GM12878 (cell line): ENCODE results near the gene SHOC2. TPM values are rescaled to one million over a fixed set of nuclear protein-coding genes. Genes with fewer than 3 reads are reported as not detected.
A peak's percentile ranks its signal among the peaks of the same experiment; 100 is the strongest.

ENCODE experiments used
- ATF3 ChIP-seq: IDR thresholded peaks from 2 replicates; pipeline ENCODE4 v1.6.1; 2011; ENCODE audit warnings: low read depth, mild to moderate bottlenecking, low read length, moderate library complexity, borderline replicate concordance; ENCODE audit errors: extremely low read depth
- ATF7 ChIP-seq: fragments of 450-650 bp; IDR thresholded peaks from 2 replicates; pipeline ENCODE4 v1.6.1; 2016; ENCODE audit warnings: low read depth, mild to moderate bottlenecking
- BMI1 ChIP-seq: fragments of 450-650 bp; IDR thresholded peaks from 2 replicates; pipeline ENCODE4 v1.6.1; 2016; ENCODE audit warnings: mild to moderate bottlenecking, moderate library complexity, borderline replicate concordance
- EZH2 ChIP-seq: IDR thresholded peaks from 2 replicates; pipeline ENCODE4 v1.6.1; 2012; ENCODE audit warnings: low read depth, mild to moderate bottlenecking, control low read depth, inconsistent platforms, low read length, borderline replicate concordance; ENCODE audit not compliant: control insufficient read depth
- FOS ChIP-seq: IDR thresholded peaks from 3 replicates; pipeline ENCODE4 v1.6.1; 2011; ENCODE audit warnings: borderline replicate concordance; ENCODE audit not compliant: insufficient read length; ENCODE audit errors: extremely low read depth
- HSF1 ChIP-seq: fragments of 150-350 bp; IDR thresholded peaks from 2 replicates; pipeline ENCODE4 v1.6.1; 2014; ENCODE audit warnings: mild to moderate bottlenecking, low read depth, low read length
- IRF5 ChIP-seq: fragments of 450-650 bp; IDR thresholded peaks from 2 replicates; pipeline ENCODE4 v1.6.1; 2017; ENCODE audit warnings: borderline replicate concordance
- KDM1A ChIP-seq: fragments of 200-600 bp; sonication (generic); IDR thresholded peaks from 2 replicates; pipeline ENCODE4 v1.6.1; 2016; ENCODE audit warnings: borderline replicate concordance
- MYB ChIP-seq: fragments of 150-350 bp; IDR thresholded peaks from 2 replicates; pipeline ENCODE4 v1.6.1; 2014; ENCODE audit warnings: mild to moderate bottlenecking, low read depth, low read length, borderline replicate concordance
- NR2C2 ChIP-seq: IDR thresholded peaks from 2 replicates; pipeline ENCODE4 v1.6.1; 2011; ENCODE audit warnings: borderline replicate concordance, low read depth; ENCODE audit not compliant: control insufficient read depth, insufficient read length
- RELB ChIP-seq: fragments of 450-650 bp; IDR thresholded peaks from 2 replicates; pipeline ENCODE4 v1.6.1; 2017; ENCODE audit warnings: low read depth, mild to moderate bottlenecking, moderate library complexity
- SIX5 ChIP-seq: IDR thresholded peaks from 2 replicates; pipeline ENCODE4 v1.6.1; 2011; ENCODE audit warnings: mild to moderate bottlenecking, low read depth, low read length, moderate library complexity; ENCODE audit not compliant: severe bottlenecking
- YBX1 ChIP-seq: fragments of 450-650 bp; IDR thresholded peaks from 2 replicates; pipeline ENCODE4 v1.6.1; 2016; ENCODE audit warnings: antibody characterized with exemption
- ZBED1 ChIP-seq: IDR thresholded peaks from 2 replicates; pipeline ENCODE4 v1.6.1; 2016; ENCODE audit warnings: borderline replicate concordance
- ZNF274 ChIP-seq: IDR thresholded peaks from one replicate; pipeline ENCODE4 v1.8.0; 2011; ENCODE audit not compliant: insufficient read length, insufficient read depth
- polyA plus RNA-seq, 11 experiments: library from polyadenylated mRNA; depleted of rRNA in 4 of 11; unstranded in 6 of 11; stranded (reverse) in 5 of 11; fragments of >200 nt; fragmentation: Nextera tagmentation in 4 of 11; fragmentation: Illumina TruSeq in 1 of 11; extraction: Ambion mirVana in 4 of 11; extraction: Trizol in 1 of 11; gene quantifications; 1 replicate in 1 of 11; 2 replicates in 10 of 11; pipeline versions ENCODE4 v1.2.1 to v1.2.3, GENCODE V29; 2011 to 2016; ENCODE audit warnings: inconsistent platforms in 2 of 11, missing spikeins in 2 of 11, low read depth in 1 of 11
- total RNA-seq, 4 experiments: library from RNA; depleted of rRNA in 3 of 4; stranded (reverse); fragments of >200 nt in 3 of 4; fragmentation: Illumina TruSeq in 1 of 4; extraction: Trizol in 1 of 4; gene quantifications; 2 replicates each; pipeline versions ENCODE4 v1.2.1 to v1.2.3, GENCODE V29; 2013 to 2021
- TF ChIP-seq, protein P1 (sequence below): fragments of 450-650 bp; formaldehyde crosslinking; IDR thresholded peaks from 2 replicates; pipeline ENCODE4 v1.4.0; 2020; ENCODE audit warnings: mild to moderate bottlenecking, moderate library complexity
- TF ChIP-seq, protein P2 (sequence below): fragments of 450-650 bp; IDR thresholded peaks from 2 replicates; pipeline ENCODE4 v1.6.1; 2018; ENCODE audit warnings: borderline replicate concordance, mild to moderate bottlenecking; ENCODE audit not compliant: partially characterized antibody

Gene SHOC2
- total and polyA plus RNA-seq, 10 of the 15 experiments (the other 5 are each of a cell fraction or from before 2014, with no cell fraction given): 24.8 to 65.3 (median 42.6) TPM

GRCh38 chr10:110871298-110872084 is 47.9 kb upstream of the SHOC2 start, which contains the start of gene PDCD4 (continued):
- TF ChIP-seq EZH2 (no peak), HSF1 (no peak), YBX1 (no peak), ZNF274 (no peak), BMI1 (no peak), NR2C2 (no peak), FOS (peak; percentile 22), SIX5 (no peak), MYB (no peak), RELB (peak; percentile 81), ATF3 (no peak), ZBED1 (no peak), KDM1A (no peak), ATF7 (no peak), IRF5 (no peak)
- TF ChIP-seq, protein P1, sequence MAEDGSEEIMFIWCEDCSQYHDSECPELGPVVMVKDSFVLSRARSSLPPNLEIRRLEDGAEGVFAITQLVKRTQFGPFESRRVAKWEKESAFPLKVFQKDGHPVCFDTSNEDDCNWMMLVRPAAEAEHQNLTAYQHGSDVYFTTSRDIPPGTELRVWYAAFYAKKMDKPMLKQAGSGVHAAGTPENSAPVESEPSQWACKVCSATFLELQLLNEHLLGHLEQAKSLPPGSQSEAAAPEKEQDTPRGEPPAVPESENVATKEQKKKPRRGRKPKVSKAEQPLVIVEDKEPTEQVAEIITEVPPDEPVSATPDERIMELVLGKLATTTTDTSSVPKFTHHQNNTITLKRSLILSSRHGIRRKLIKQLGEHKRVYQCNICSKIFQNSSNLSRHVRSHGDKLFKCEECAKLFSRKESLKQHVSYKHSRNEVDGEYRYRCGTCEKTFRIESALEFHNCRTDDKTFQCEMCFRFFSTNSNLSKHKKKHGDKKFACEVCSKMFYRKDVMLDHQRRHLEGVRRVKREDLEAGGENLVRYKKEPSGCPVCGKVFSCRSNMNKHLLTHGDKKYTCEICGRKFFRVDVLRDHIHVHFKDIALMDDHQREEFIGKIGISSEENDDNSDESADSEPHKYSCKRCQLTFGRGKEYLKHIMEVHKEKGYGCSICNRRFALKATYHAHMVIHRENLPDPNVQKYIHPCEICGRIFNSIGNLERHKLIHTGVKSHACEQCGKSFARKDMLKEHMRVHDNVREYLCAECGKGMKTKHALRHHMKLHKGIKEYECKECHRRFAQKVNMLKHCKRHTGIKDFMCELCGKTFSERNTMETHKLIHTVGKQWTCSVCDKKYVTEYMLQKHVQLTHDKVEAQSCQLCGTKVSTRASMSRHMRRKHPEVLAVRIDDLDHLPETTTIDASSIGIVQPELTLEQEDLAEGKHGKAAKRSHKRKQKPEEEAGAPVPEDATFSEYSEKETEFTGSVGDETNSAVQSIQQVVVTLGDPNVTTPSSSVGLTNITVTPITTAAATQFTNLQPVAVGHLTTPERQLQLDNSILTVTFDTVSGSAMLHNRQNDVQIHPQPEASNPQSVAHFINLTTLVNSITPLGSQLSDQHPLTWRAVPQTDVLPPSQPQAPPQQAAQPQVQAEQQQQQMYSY: no peak
- TF ChIP-seq, protein P2, sequence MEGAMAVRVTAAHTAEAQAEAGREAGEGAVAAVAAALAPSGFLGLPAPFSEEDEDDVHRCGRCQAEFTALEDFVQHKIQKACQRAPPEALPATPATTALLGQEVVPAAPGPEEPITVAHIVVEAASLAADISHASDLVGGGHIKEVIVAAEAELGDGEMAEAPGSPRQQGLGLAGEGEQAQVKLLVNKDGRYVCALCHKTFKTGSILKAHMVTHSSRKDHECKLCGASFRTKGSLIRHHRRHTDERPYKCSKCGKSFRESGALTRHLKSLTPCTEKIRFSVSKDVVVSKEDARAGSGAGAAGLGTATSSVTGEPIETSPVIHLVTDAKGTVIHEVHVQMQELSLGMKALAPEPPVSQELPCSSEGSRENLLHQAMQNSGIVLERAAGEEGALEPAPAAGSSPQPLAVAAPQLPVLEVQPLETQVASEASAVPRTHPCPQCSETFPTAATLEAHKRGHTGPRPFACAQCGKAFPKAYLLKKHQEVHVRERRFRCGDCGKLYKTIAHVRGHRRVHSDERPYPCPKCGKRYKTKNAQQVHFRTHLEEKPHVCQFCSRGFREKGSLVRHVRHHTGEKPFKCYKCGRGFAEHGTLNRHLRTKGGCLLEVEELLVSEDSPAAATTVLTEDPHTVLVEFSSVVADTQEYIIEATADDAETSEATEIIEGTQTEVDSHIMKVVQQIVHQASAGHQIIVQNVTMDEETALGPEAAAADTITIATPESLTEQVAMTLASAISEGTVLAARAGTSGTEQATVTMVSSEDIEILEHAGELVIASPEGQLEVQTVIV: no peak
